GM12878 (cell line): ENCODE results near the gene COPRS. TPM values are rescaled to one million over a fixed set of nuclear protein-coding genes. Genes with fewer than 3 reads are reported as not detected.

ENCODE experiments used
- ATAC-seq: fragments of 200-7000 bp; cut with Tn5 transposase; 3 replicates; pipeline ENCODE4 v1.9.1; 2020; ENCODE audit warnings: mild to moderate bottlenecking, moderate library complexity
- BruUV-seq: library from RNA; stranded (reverse); fragments of 400-500 nt; replicated peaks from 2 replicates; lab custom pipeline; 2021; lab: Mats Ljungman, UMichigan
- CTCF ChIA-PET: fragments of 300-600 bp; sonication (Branson Sonifier 250); formaldehyde crosslinking; extraction: SDS; loops from one replicate; lab custom pipeline; 2021; ENCODE audit warnings: inconsistent platforms; lab: Yijun Ruan, JAX
- POLR2A ChIA-PET: fragments of 350-600 bp; formaldehyde crosslinking; extraction: SDS; loops from one replicate; lab custom pipeline; 2021; ENCODE audit warnings: inconsistent platforms; lab: Charles Lee
- RAD21 ChIA-PET: fragments of 300-600 bp; sonication (Branson Sonifier 250); formaldehyde crosslinking; loops from one replicate; lab custom pipeline; 2023; ENCODE audit warnings: antibody characterized with exemption; ENCODE audit not compliant: unreplicated experiment; lab: Charles Lee
- SMC1A ChIA-PET: fragments of 300-600 bp; sonication (Branson Sonifier 250); formaldehyde crosslinking; loops from one replicate; lab custom pipeline; 2023; ENCODE audit not compliant: unreplicated experiment, uncharacterized antibody; lab: Charles Lee
- DNase-seq: peaks from one replicate; pipeline ENCODE4 v3.0.0-alpha.2; 2011; ENCODE audit warnings: low read depth, low spot score
- FAIRE-seq: peaks from 3 replicates; lab custom pipeline; 2011; peaks lifted over from hg19 to GRCh38; lab: Jason Lieb, UNC
- H2AFZ ChIP-seq: 2 replicates; pipeline ENCODE4 v1.6.0; 2011; ENCODE audit warnings: low read depth, low read length, control low read depth; ENCODE audit not compliant: control insufficient read depth
- H3K27ac ChIP-seq: 2 replicates; pipeline ENCODE4 v1.5.1; 2011; ENCODE audit warnings: control low read depth; ENCODE audit not compliant: control insufficient read depth, insufficient read depth
- H3K27me3 ChIP-seq, 2 experiments: replicated peaks in 1 of 2; 2 replicates each; pipeline versions ENCODE4 v1.6.0 to v1.6.1; 2011; ENCODE audit warnings: low read length in 1 of 2; ENCODE audit not compliant: control insufficient read depth in 2 of 2, insufficient read depth in 2 of 2
- H3K36me3 ChIP-seq, 2 experiments: 2 replicates each; pipeline ENCODE4 v1.5.1; 2011; ENCODE audit warnings: low read length in 1 of 2; ENCODE audit not compliant: control insufficient read depth in 2 of 2, insufficient read depth in 2 of 2
- H3K4me1 ChIP-seq: 2 replicates; pipeline ENCODE4 v1.6.1; 2011; ENCODE audit warnings: mild to moderate bottlenecking, low read length, moderate library complexity, mixed read lengths; ENCODE audit not compliant: control insufficient read depth, insufficient read depth
- H3K4me2 ChIP-seq: 2 replicates; pipeline ENCODE4 v1.6.0; 2011; ENCODE audit warnings: control low read depth; ENCODE audit not compliant: control insufficient read depth, insufficient read depth
- H3K4me3 ChIP-seq: fragments of 200-600 bp; sonication (generic); 2 replicates; pipeline ENCODE4 v1.5.1; 2016
- H3K79me2 ChIP-seq: 2 replicates; pipeline ENCODE4 v1.6.0; 2011; ENCODE audit warnings: low read length; ENCODE audit not compliant: control insufficient read depth, insufficient read depth
- H3K9ac ChIP-seq: 2 replicates; pipeline ENCODE4 v1.8.0; 2011; ENCODE audit warnings: low read length, control low read depth, mixed read lengths; ENCODE audit not compliant: control insufficient read depth, insufficient read depth
- H3K9me3 ChIP-seq: replicated peaks from 3 replicates; pipeline ENCODE4 v1.5.1; 2011; ENCODE audit warnings: mild to moderate bottlenecking, low read length; ENCODE audit not compliant: control insufficient read depth, insufficient read depth
- H4K20me1 ChIP-seq: 2 replicates; pipeline ENCODE4 v1.6.0; 2011; ENCODE audit not compliant: control insufficient read depth, insufficient read depth
- ATF7 ChIP-seq: fragments of 450-650 bp; IDR thresholded peaks from 2 replicates; pipeline ENCODE4 v1.6.1; 2016; ENCODE audit warnings: low read depth, mild to moderate bottlenecking
- CEBPB ChIP-seq, 2 experiments: fragments of 150-350 bp in 1 of 2; IDR thresholded peaks; 2 replicates each; pipeline ENCODE4 v1.6.1; 2012 to 2014; ENCODE audit warnings: low read depth in 2 of 2, low read length in 2 of 2, borderline replicate concordance in 1 of 2, inconsistent platforms in 1 of 2
- E4F1 ChIP-seq: fragments of 450-650 bp; IDR thresholded peaks from 2 replicates; pipeline ENCODE4 v1.6.1; 2018; ENCODE audit warnings: borderline replicate concordance, mild to moderate bottlenecking; ENCODE audit not compliant: partially characterized antibody
- EP300 ChIP-seq, 2 experiments: fragments of 150-350 bp in 1 of 2; IDR thresholded peaks; 2 replicates each; pipeline ENCODE4 v1.6.1; 2011 to 2012; ENCODE audit warnings: low read depth in 2 of 2, low read length in 2 of 2, borderline replicate concordance in 1 of 2, improper control_type of control experiment in 1 of 2, inconsistent platforms in 1 of 2; ENCODE audit not compliant: control insufficient read depth in 1 of 2
- EZH2 ChIP-seq: IDR thresholded peaks from 2 replicates; pipeline ENCODE4 v1.6.1; 2012; ENCODE audit warnings: low read depth, mild to moderate bottlenecking, control low read depth, inconsistent platforms, low read length, borderline replicate concordance; ENCODE audit not compliant: control insufficient read depth
- IKZF1 ChIP-seq: fragments of 450-650 bp; conservative IDR thresholded peaks from 2 replicates; pipeline ENCODE4 v1.6.1; 2017; ENCODE audit warnings: antibody characterized with exemption, mild to moderate bottlenecking
- KDM1A ChIP-seq: fragments of 200-600 bp; sonication (generic); IDR thresholded peaks from 2 replicates; pipeline ENCODE4 v1.6.1; 2016; ENCODE audit warnings: borderline replicate concordance
- LARP7 ChIP-seq: fragments of 450-650 bp; IDR thresholded peaks from 2 replicates; pipeline ENCODE4 v1.6.1; 2017; ENCODE audit warnings: mild to moderate bottlenecking
- NFIC ChIP-seq: IDR thresholded peaks from 2 replicates; pipeline ENCODE4 v1.6.1; 2012; ENCODE audit warnings: low read depth, mild to moderate bottlenecking, inconsistent platforms, low read length, moderate library complexity
- SMC3 ChIP-seq: IDR thresholded peaks from 2 replicates; pipeline ENCODE4 v1.6.1; 2011; ENCODE audit warnings: low read length, improper control_type of control experiment, borderline replicate concordance
- SUPT20H ChIP-seq: IDR thresholded peaks from 2 replicates; pipeline ENCODE4 v1.6.1; 2011; ENCODE audit warnings: low read depth, mild to moderate bottlenecking, low read length, moderate library complexity, borderline replicate concordance; ENCODE audit not compliant: control insufficient read depth
- TCF12 ChIP-seq: IDR thresholded peaks from 2 replicates; pipeline ENCODE4 v1.6.1; 2011; ENCODE audit warnings: low read depth, mild to moderate bottlenecking, low read length
- ZNF274 ChIP-seq: IDR thresholded peaks from one replicate; pipeline ENCODE4 v1.8.0; 2011; ENCODE audit not compliant: insufficient read length, insufficient read depth
- ZNF622 ChIP-seq: fragments of 450-650 bp; IDR thresholded peaks from 2 replicates; pipeline ENCODE4 v1.6.1; 2017; ENCODE audit warnings: mild to moderate bottlenecking, inconsistent platforms
- WGBS: methylation state at CpG from one replicate; pipeline ENCODE4 v1.1.6; 2016; ENCODE audit warnings: low lambda C conversion rate; ENCODE audit not compliant: insufficient replicate concordance, insufficient coverage; ENCODE audit errors: missing lambda C conversion rate; 5-methylcytosine and 5-hydroxymethylcytosine counted together
- in situ Hi-C: fragments of 300-500 bp; cut with MboI; formaldehyde crosslinking; loops from 9 replicates; pipeline ENCODE4 v1.14.3; 2018; ENCODE audit warnings: mixed read lengths
- intact Hi-C: fragments of 100-400 bp; cut with micrococcal nuclease; formaldehyde crosslinking; loops from one replicate; pipeline ENCODE4 v1.14.2; 2022; ENCODE audit not compliant: unreplicated experiment
- polyA plus RNA-seq, 11 experiments: library from polyadenylated mRNA; depleted of rRNA in 4 of 11; unstranded in 6 of 11; stranded (reverse) in 5 of 11; fragments of >200 nt; fragmentation: Nextera tagmentation in 4 of 11; fragmentation: Illumina TruSeq in 1 of 11; extraction: Ambion mirVana in 4 of 11; extraction: Trizol in 1 of 11; gene quantifications; 1 replicate in 1 of 11; 2 replicates in 10 of 11; pipeline versions ENCODE4 v1.2.1 to v1.2.3, GENCODE V29; 2011 to 2016; ENCODE audit warnings: inconsistent platforms in 2 of 11, missing spikeins in 2 of 11, low read depth in 1 of 11
- total RNA-seq, 4 experiments: library from RNA; depleted of rRNA in 3 of 4; stranded (reverse); fragments of >200 nt in 3 of 4; fragmentation: Illumina TruSeq in 1 of 4; extraction: Trizol in 1 of 4; gene quantifications; 2 replicates each; pipeline versions ENCODE4 v1.2.1 to v1.2.3, GENCODE V29; 2013 to 2021

COPRS gene
- total and polyA plus RNA-seq, 10 of the 15 experiments (the other 5 are each of a cell fraction or from before 2014, with no cell fraction given), result 6.3 to 41.9 (median 31.4) TPM

- no peak overlapping the region for H3K27ac ChIP-seq
- DNase-seq (no peak), FAIRE-seq (no peak), ATAC-seq (no peak)
- H3K9me3 ChIP-seq, result no peaks in the 10 kb centered on the region
- in situ Hi-C loops (no loop called here), intact Hi-C loops (no loop called here)
- no peak overlapping the region for H3K4me2 ChIP-seq
- H4K20me1 ChIP-seq, result no peaks in the 10 kb centered on the region
- no peaks in the 10 kb centered on the region for H3K27me3 ChIP-seq
- TF ChIP-seq ZNF274 (no peak), CEBPB (IDR thresholded peaks at IDR 0.05; ENCODE audit: borderline replicate concordance in 1 of 2, low read depth in 2 of 2, low read length in 2 of 2) (no peak), ZNF622 (no peak), EP300 (IDR thresholded peaks at IDR 0.05; ENCODE audit: borderline replicate concordance in 1 of 2, control insufficient read depth in 1 of 2, low read depth in 2 of 2, low read length in 2 of 2) (no peak), E4F1 (no peak), SUPT20H (no peak), SMC3 (no peak), LARP7 (no peak), TCF12 (no peak), NFIC (no peak), EZH2 (no peak), IKZF1 (no peak), ATF7 (no peak), KDM1A (no peak)
- CTCF ChIA-PET, result no interaction called here
- no peaks in the 10 kb centered on the region for H3K79me2 ChIP-seq
- no TSS peak for BruUV-seq
- POLR2A ChIA-PET, result no interaction called here
- no peak overlapping the region for H3K9ac ChIP-seq
- H3K4me1 ChIP-seq, result no peaks in the 10 kb centered on the region
- 18% methylated on average over 3 of the region's 3 CpGs for WGBS
- no peak overlapping the region for H3K4me3 ChIP-seq
- SMC1A ChIA-PET, result no interaction called here
- H2AFZ ChIP-seq, result no peak overlapping the region
- RAD21 ChIA-PET, result no interaction called here
- H3K36me3 ChIP-seq, result no peaks in the 10 kb centered on the region
Measured at GRCh38 chr17:31823014-31823413, 36.0 kb downstream of the COPRS start.
